ENCODE data around the gene GPD1L. TPM values are rescaled to one million over a fixed set of nuclear protein-coding genes. Genes with fewer than 3 reads are reported as not detected.

GPD1L gene
- total RNA-seq, 1 donor from 2014 or later = 11.5 TPM

- TF ChIP-seq CTCF (IDR thresholded peaks at IDR 0.05; ENCODE audit: insufficient read depth, low read length, poor library complexity, severe bottlenecking) = no peak
- Histone ChIP-seq H3K4me3 (ENCODE audit: low read depth, low read length) (no peak overlapping the region), H3K27me3 (ENCODE audit: control insufficient read depth, insufficient read depth, low read length) (no peaks in the 10 kb centered on the region), H3K36me3 (ENCODE audit: control insufficient read depth, insufficient read depth, low read length) (no peaks in the 10 kb centered on the region)
- no peak for DNase-seq (ENCODE audit: low read depth)
Observed at GRCh38 chr3:32197991-32198390, 91.6 kb downstream of the GPD1L start.

GRCh38 chr3:32198714-32199113 lies 92.3 kb downstream of the GPD1L start:
- Histone ChIP-seq H3K4me3 (ENCODE audit: low read depth, low read length) (no peak overlapping the region), H3K36me3 (ENCODE audit: control insufficient read depth, insufficient read depth, low read length) (no peaks in the 10 kb centered on the region), H3K27me3 (ENCODE audit: control insufficient read depth, insufficient read depth, low read length) (no peaks in the 10 kb centered on the region)
- TF ChIP-seq CTCF (IDR thresholded peaks at IDR 0.05; ENCODE audit: insufficient read depth, low read length, poor library complexity, severe bottlenecking) = no peak
- DNase-seq (ENCODE audit: low read depth) = no peak

- no peaks in the 10 kb centered on the region for H3K27me3 ChIP-seq (ENCODE audit: control insufficient read depth, insufficient read depth, low read length)
Observed at GRCh38 chr3:32200490-32200889, 94.1 kb downstream of the GPD1L start.

GRCh38 chr3:32200992-32201758 lies 94.8 kb downstream of the GPD1L start:
- no peaks in the 10 kb centered on the region for H3K27me3 ChIP-seq (ENCODE audit: control insufficient read depth, insufficient read depth, low read length)
- no peak for DNase-seq (ENCODE audit: low read depth)
- H3K36me3 ChIP-seq (ENCODE audit: control insufficient read depth, insufficient read depth, low read length) = no peaks in the 10 kb centered on the region
- TF ChIP-seq CTCF (IDR thresholded peaks at IDR 0.05; ENCODE audit: insufficient read depth, low read length, poor library complexity, severe bottlenecking) = no peak
- H3K4me3 ChIP-seq (ENCODE audit: low read depth, low read length) = no peak overlapping the region

More at GRCh38 chr3:32200490-32200889, 94.1 kb downstream of the GPD1L start:
- H3K4me3 ChIP-seq (ENCODE audit: low read depth, low read length) = no peak overlapping the region
- no peak for TF ChIP-seq CTCF (IDR thresholded peaks at IDR 0.05; ENCODE audit: insufficient read depth, low read length, poor library complexity, severe bottlenecking)
- no peak for DNase-seq (ENCODE audit: low read depth)
- H3K36me3 ChIP-seq (ENCODE audit: control insufficient read depth, insufficient read depth, low read length) = no peaks in the 10 kb centered on the region

- Histone ChIP-seq H3K36me3 (ENCODE audit: control insufficient read depth, insufficient read depth, low read length) (no peaks in the 10 kb centered on the region), H3K27me3 (ENCODE audit: control insufficient read depth, insufficient read depth, low read length) (no peaks in the 10 kb centered on the region), H3K4me3 (ENCODE audit: low read depth, low read length) (no peak overlapping the region)
- no peak for TF ChIP-seq CTCF (IDR thresholded peaks at IDR 0.05; ENCODE audit: insufficient read depth, low read length, poor library complexity, severe bottlenecking)
- DNase-seq (ENCODE audit: low read depth) = no peak
Observed at GRCh38 chr3:32202496-32202895, 96.1 kb downstream of the GPD1L start.

- no peaks in the 10 kb centered on the region for H3K27me3 ChIP-seq (ENCODE audit: control insufficient read depth, insufficient read depth, low read length)
- no peak overlapping the region for H3K4me3 ChIP-seq (ENCODE audit: low read depth, low read length)
- no peak for DNase-seq (ENCODE audit: low read depth)
- no peak for TF ChIP-seq CTCF (IDR thresholded peaks at IDR 0.05; ENCODE audit: insufficient read depth, low read length, poor library complexity, severe bottlenecking)
- H3K36me3 ChIP-seq (ENCODE audit: control insufficient read depth, insufficient read depth, low read length) = no peaks in the 10 kb centered on the region
Observed at GRCh38 chr3:32203854-32204253, 97.4 kb downstream of the GPD1L start.

All from kidney epithelial cell (primary cell).